BJ (cell line): ENCODE measurements around the gene EDIL3. TPM values are rescaled to one million over a fixed set of nuclear protein-coding genes. Genes with fewer than 3 reads are reported as not detected.

Experiments used
- CTCF ChIA-PET: fragments of 350-600 bp; formaldehyde crosslinking; extraction: SDS; loops from one replicate; lab custom pipeline; 2021; ENCODE audit warnings: antibody characterized with exemption, inconsistent platforms; lab: Yijun Ruan, JAX
- POLR2A ChIA-PET: fragments of 300-600 bp; sonication (Branson Sonifier 250); formaldehyde crosslinking; extraction: SDS; loops from one replicate; lab custom pipeline; 2021; ENCODE audit warnings: antibody characterized with exemption; lab: Charles Lee
- DNase-seq: peaks from one replicate; pipeline ENCODE4 v3.0.0-alpha.2; 2011; ENCODE audit warnings: low read depth
- H3K27me3 ChIP-seq: 2 replicates; pipeline ENCODE4 v1.6.0; 2011; ENCODE audit warnings: low read length; ENCODE audit not compliant: control insufficient read depth, insufficient read depth
- H3K36me3 ChIP-seq: 2 replicates; pipeline ENCODE4 v1.5.1; 2011; ENCODE audit warnings: low read length; ENCODE audit not compliant: control insufficient read depth, insufficient read depth
- H3K4me3 ChIP-seq: 2 replicates; pipeline ENCODE4 v1.5.1; 2011; ENCODE audit warnings: low read depth, mild to moderate bottlenecking, control low read depth, low read length
- polyA plus RNA-seq: library from polyadenylated mRNA; depleted of rRNA; stranded (reverse); fragments of >200 nt; gene quantifications from 2 replicates; pipeline ENCODE4 v1.2.3, GENCODE V29; 2011
- TF ChIP-seq, protein P1 (sequence below): IDR thresholded peaks from 2 replicates; pipeline ENCODE4 v1.5.1; 2011; ENCODE audit warnings: low read depth, mild to moderate bottlenecking, control low read depth, inconsistent platforms, low read length, moderate library complexity; ENCODE audit not compliant: insufficient read depth

EDIL3 gene
- polyA plus RNA-seq, 1 experiment, result 8.4 TPM

DNA sequence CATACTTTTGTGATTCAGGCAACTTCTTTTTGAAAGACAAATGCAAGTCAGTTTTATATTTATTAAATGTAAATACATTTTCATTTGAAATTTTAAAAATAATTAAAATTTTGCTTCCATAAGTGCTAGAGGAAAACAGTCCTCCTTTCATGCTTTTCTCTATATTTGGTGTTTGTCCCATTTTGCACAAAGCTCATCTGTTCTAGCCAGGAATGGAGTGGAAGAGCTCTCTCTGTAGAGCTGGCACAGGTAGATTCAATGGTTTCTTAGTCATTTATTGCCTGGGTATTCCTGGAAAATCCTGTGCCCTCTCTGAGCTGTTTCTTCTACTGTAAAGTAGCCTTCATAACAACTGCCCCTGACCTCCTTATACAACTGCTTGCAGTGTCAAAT is 396.4 kb downstream of the EDIL3 start:
- DNase-seq, result no peak
- no peaks in the 10 kb centered on the region for H3K27me3 ChIP-seq
- H3K36me3 ChIP-seq, result no peaks in the 10 kb centered on the region
- TF ChIP-seq, protein P1, sequence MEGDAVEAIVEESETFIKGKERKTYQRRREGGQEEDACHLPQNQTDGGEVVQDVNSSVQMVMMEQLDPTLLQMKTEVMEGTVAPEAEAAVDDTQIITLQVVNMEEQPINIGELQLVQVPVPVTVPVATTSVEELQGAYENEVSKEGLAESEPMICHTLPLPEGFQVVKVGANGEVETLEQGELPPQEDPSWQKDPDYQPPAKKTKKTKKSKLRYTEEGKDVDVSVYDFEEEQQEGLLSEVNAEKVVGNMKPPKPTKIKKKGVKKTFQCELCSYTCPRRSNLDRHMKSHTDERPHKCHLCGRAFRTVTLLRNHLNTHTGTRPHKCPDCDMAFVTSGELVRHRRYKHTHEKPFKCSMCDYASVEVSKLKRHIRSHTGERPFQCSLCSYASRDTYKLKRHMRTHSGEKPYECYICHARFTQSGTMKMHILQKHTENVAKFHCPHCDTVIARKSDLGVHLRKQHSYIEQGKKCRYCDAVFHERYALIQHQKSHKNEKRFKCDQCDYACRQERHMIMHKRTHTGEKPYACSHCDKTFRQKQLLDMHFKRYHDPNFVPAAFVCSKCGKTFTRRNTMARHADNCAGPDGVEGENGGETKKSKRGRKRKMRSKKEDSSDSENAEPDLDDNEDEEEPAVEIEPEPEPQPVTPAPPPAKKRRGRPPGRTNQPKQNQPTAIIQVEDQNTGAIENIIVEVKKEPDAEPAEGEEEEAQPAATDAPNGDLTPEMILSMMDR, result no peak
- H3K4me3 ChIP-seq, result no peak overlapping the region
- CTCF ChIA-PET, result no interaction called here
- POLR2A ChIA-PET, result no interaction called here

DNA sequence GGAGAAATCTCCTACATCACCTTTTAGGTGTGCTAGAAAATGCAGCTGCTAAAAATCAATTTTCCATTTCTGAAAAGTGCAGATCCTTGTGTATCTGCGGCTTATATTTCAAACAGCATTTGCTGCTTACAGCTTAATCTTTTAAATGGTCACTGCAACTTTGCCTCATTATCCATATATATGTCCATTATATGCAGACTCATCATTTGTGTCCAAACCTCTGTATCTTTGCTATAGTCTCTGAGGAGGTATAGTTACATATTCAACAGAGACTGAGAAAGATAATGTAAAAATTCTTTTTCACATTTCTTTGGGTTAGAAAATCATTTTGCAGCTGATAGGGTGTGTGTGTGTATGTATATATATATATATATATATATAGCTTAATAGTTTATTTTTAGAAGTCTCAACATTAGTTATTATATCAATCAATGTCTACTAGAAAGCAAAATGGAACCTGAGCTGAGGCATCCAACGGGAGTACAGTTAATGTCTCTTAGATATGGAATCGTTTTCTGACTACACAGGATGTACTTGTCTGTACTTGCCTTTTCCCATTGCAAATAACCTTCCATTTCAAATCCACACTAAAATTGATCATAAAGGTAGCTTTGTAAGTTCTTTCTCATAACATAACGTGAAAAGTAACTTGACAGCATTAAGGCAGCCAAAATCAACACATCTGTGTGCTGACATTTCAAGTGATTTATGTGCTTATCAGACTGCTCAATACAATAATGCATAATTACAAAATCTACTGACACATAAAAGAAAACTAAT is 397.0 kb downstream of the EDIL3 start:
- ChIA-PET CTCF (no interaction called here), POLR2A (no interaction called here)
- TF ChIP-seq, protein P1, result no peak
- DNase-seq, result no peak
- Histone ChIP-seq H3K27me3 (no peaks in the 10 kb centered on the region), H3K4me3 (no peak overlapping the region), H3K36me3 (no peaks in the 10 kb centered on the region)

DNA sequence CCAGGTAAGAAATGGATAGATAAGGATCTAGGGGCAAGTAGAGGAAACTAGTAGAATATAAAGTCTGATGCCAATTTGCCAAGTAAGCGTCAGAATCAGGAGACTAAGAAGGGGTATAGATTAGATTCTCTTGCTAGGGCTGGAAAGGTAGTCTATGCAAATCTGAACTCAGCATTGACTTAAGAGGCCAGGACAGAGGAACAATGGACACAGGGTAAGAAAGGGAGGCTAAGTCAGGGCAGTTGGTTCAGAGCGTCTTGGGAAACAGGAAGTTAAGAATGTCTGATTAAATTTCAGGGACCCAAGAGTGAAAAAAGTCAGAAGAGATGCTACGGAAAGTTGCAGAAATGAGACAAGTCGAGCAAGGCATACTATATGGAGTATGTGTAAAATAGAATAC is 400.8 kb downstream of the EDIL3 start:
- TF ChIP-seq, protein P1, result no peak
- H3K27me3 ChIP-seq, result no peaks in the 10 kb centered on the region
- CTCF ChIA-PET, result interaction anchor here (1.2 kb wide), 1 partner anchor 10 kb away, joined by 4 read pairs; no protein-coding TSS in a partner anchor
- H3K36me3 ChIP-seq, result no peaks in the 10 kb centered on the region
- DNase-seq, result no peak
- H3K4me3 ChIP-seq, result no peak overlapping the region
- POLR2A ChIA-PET, result no interaction called here

DNA sequence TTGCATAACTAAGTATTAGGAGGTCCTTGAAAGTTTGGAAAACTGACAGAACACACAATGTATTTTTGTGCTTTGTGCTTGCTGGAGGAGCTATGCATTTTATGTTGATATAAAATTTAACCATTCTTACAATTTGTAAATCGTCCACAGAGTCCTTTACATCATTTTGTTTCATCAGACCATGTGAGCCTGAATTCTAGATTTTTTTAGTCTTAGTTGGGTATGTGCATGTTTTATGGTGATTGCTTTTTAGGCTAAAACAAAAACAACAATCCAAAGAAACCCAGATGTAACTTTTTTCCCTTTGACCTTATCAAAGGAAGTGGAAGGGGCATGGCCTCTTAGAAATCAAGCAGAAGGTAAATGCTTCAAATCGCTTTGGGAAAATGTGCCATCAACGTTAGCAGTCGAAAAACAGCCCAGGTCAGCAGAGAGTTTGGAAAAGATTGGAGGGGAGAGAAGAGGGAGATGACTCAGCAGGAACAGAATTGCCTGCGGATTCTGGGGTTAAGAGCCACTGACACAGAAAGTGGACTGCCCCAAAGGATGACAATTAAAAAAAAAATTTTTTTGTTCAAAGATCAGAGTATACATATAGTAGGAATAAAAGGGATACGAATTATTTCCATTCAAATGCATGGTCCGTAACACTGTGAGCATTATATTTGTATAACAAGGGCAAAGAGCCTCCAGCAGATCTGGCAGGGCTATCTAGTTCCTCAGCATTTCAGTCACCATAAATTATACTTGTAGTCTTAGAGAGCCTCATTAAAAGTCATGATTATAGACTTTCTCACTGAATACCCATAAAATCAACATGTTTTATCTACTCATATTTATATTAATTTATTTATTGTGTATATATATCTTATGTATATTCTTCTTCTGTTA is 410.5 kb downstream of the EDIL3 start:
- no peaks in the 10 kb centered on the region for H3K27me3 ChIP-seq
- CTCF ChIA-PET, result no interaction called here

More for the DNA sequence above, 410.5 kb downstream of the EDIL3 start:
- TF ChIP-seq, protein P1, result no peak
- DNase-seq, result no peak
- POLR2A ChIA-PET, result no interaction called here
- no peaks in the 10 kb centered on the region for H3K36me3 ChIP-seq
- H3K4me3 ChIP-seq, result no peak overlapping the region
